GM23338 (cell line): ENCODE results near the gene AGXT2.

Experiments
- CREB1 ChIP-seq: fragments of 250-450 bp; sonication (Bioruptor Pico); IDR thresholded peaks from 2 replicates; pipeline ENCODE4 v1.5.0; 2020; ENCODE audit warnings: low read depth, mild to moderate bottlenecking, moderate library complexity
- CTCF ChIP-seq, 2 experiments: fragments of 200-600 bp in 1 of 2; sonication (generic) in 1 of 2; conservative IDR thresholded peaks; 2 replicates each; pipeline versions ENCODE4 v1.5.1 to v1.6.1; 2016 to 2017; ENCODE audit warnings: antibody characterized with exemption in 2 of 2, low read depth in 2 of 2, mild to moderate bottlenecking in 2 of 2, moderate library complexity in 1 of 2
- EZH2 ChIP-seq: fragments of 200-600 bp; sonication (generic); IDR thresholded peaks from one replicate; pipeline ENCODE4 v1.8.0; 2017; ENCODE audit warnings: antibody characterized with exemption, mild to moderate bottlenecking, low read depth; ENCODE audit not compliant: unreplicated experiment
- EZH2phosphoT487 ChIP-seq: fragments of 200-600 bp; sonication (generic); IDR thresholded peaks from one replicate; pipeline ENCODE4 v1.8.1; 2018; ENCODE audit warnings: antibody characterized with exemption; ENCODE audit not compliant: unreplicated experiment
- POLR2AphosphoS5 ChIP-seq: IDR thresholded peaks from 2 replicates; pipeline ENCODE4 v1.6.1; 2016; ENCODE audit warnings: antibody characterized with exemption, low read depth
- REST ChIP-seq: IDR thresholded peaks from one replicate; pipeline ENCODE4 v1.6.1; 2018; ENCODE audit warnings: antibody characterized with exemption; ENCODE audit not compliant: unreplicated experiment
- STAT1 ChIP-seq: IDR thresholded peaks from one replicate; pipeline ENCODE4 v1.6.1; 2016; ENCODE audit warnings: antibody characterized with exemption; ENCODE audit not compliant: unreplicated experiment
- ZNF114 ChIP-seq: fragments of 250-450 bp; sonication (Bioruptor Pico); IDR thresholded peaks from 2 replicates; pipeline ENCODE4 v1.5.0; 2020; ENCODE audit warnings: mild to moderate bottlenecking, moderate library complexity
- ZNF331 ChIP-seq: fragments of 250-450 bp; sonication (Bioruptor Pico); IDR thresholded peaks from 2 replicates; pipeline ENCODE4 v1.5.0; 2020; ENCODE audit warnings: low read depth, mild to moderate bottlenecking, moderate library complexity

- TF ChIP-seq CTCF (conservative IDR thresholded peaks at IDR 0.05; ENCODE audit: low read depth in 2 of 2) (no peak), EZH2phosphoT487 (no peak), ZNF114 (CRISPR knock-in tag) (no peak), EZH2 (no peak), POLR2AphosphoS5 (no peak), REST (no peak), CREB1 (CRISPR knock-in tag) (no peak), STAT1 (no peak), ZNF331 (no peak)
Observed at GRCh38 chr5:35081134-35081533, 33.4 kb upstream of the AGXT2 start.
